ENCODE data around the gene KERA.

Gene KERA

DNA sequence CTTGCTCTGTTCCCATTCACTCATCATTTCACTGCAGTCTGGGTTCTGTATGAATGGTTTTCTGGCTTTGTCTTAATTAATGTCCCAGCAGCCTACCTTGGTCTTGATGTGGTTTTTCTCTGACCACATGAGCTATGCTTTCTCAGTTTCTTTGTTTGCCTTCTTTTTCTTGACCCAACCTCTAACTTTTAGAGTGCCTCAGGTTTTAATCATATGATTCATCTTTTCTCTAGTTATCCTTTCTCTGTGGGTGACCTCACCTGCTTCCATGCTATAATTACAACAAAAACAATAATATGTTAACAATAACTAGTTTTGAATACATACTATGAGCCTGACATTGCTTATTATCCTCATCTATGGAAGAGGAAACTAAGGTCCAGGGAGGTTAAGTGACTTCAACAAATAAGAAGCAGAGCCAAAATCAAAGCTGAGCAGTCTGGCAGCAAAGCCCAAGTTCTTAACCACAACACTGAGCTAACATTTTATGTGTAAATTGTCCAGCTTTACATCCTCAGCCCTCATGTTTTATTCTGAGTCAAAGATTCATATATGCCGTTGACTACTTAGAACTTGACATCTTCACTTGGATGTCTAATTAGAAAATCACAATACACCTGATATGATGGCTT is 48.4 kb downstream of the KERA start:
- DNase-seq (ENCODE audit: low read depth), result no peak

DNA sequence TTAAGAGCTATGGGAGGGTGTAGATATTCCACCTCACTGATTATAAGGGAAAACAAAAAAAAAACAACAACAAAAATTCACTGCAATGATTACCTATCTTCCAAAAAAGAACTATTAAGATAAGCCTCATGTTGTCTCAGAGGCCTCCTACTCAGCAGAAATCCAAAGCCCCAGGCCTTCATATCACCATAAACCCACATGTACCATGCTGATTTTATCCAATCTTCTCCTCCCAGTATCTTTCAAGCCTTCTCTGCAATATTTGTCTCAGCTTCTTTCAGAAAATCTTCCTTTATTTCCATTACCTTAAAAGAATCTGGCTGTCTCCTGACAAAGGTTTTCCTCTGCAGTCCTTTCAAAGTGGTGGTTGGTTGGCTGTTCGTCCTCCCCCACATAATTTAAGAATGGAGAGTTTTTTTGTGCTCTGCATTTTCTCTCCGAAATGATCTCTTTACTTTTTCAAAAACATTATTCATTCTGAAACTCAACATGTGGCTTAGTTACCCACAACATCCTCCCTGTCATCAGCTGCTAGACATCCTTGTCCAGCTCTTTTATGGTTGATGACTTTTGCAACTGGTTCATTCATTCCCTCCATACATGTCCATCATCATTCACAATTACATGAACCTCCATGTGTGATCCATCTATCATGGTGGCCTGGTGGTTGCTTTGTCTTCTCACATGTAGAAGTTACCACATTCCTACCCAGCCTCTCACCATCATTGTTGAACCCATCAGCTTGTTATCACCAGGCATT is 50.1 kb downstream of the KERA start:
- no peak for DNase-seq (ENCODE audit: low read depth)

DNA sequence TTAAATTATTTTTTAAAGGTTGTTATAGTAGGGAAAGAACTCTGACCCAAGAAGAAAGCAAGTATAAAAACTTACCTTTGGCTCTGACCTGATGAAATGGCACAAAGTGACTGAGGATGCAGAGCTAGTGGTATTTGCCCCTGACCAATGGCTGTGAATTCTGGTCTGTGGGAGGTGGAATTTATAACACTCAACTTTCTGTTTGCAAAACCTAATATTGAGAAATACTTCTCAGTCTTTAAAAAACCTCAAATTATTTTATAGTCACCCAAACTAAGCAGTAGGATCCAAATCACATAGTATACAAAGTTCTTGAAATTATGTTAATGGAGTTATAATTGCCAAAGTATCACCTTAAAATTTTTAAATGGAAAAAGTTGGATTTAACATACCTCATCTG is 53.0 kb downstream of the KERA start, which contains the start of gene EPYC:
TSS of gene EPYC (minus strand) at position 101 of the 400 bp plus-strand sequence. CDS start 2,407 bp downstream, outside the sequence.
- DNase-seq (ENCODE audit: low read depth), result no peak

DNA sequence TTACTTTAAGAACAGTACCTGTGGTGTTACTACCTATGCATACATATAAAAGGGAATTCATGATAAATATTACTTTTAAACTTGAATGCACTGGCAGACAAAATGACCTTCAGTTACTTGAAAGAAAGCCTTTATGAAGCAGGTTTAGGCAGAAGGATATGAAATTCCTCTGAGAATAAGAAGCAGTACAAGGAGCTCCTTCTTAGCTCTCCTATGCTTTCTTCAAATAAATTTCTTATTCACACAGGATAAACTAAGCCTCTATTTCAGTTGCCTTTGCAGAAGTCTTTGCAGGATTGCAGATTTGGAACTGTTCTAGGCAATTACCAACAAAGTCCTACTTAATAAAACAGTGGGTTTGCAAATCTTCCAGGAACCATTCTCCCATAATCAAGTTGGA is 54.1 kb downstream of the KERA start:
- no peak for DNase-seq (ENCODE audit: low read depth)

DNA sequence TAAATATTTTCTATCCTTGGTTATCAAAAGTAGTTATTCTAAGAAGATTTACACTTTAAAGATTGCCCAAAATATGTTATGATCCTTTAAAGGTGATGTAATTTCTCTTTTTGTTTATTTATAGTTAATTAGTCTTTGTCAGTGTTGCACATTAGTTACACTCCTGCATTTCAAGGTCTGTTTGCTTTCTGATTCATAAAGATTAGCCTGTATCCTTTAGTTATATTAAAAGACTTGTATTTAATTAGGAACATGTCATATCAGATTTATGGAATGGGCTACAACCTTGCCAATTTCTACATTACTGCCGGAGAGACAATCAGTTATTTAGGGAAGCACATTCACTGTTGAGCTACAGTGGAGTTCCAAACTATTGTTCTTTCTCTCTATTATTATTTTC is 56.5 kb downstream of the KERA start:
- no peak for DNase-seq (ENCODE audit: low read depth)
